GM20000 (cell line): ENCODE measurements around the gene NAV3.

Experiments used
- DNase-seq: peaks from one replicate; pipeline ENCODE4 v3.0.0; 2012; ENCODE audit warnings: low spot score
- CTCF ChIP-seq: IDR thresholded peaks from 2 replicates; pipeline ENCODE4 v1.5.1; 2012; ENCODE audit warnings: mild to moderate bottlenecking, control low read depth; ENCODE audit errors: extremely low read depth, missing control alignments

Gene NAV3

GRCh38 chr12:77795699-77796098 is 35.0 kb upstream of the NAV3 start:
- no peak for DNase-seq
- no peak for TF ChIP-seq CTCF

GRCh38 chr12:77796775-77797174 is 33.9 kb upstream of the NAV3 start:
- no peak for DNase-seq
- TF ChIP-seq CTCF: no peak

GRCh38 chr12:77800501-77800900 is 30.2 kb upstream of the NAV3 start:
- no peak for DNase-seq
- no peak for TF ChIP-seq CTCF

- TF ChIP-seq CTCF: no peak
- no peak for DNase-seq
These were observed 22.2 kb upstream of the NAV3 start for GRCh38 chr12:77808534-77808933.

GRCh38 chr12:77813558-77813957 is 17.1 kb upstream of the NAV3 start:
- no peak for TF ChIP-seq CTCF
- no peak for DNase-seq

- DNase-seq: no peak
- no peak for TF ChIP-seq CTCF
These were observed 16.3 kb upstream of the NAV3 start for GRCh38 chr12:77814386-77814785.

- no peak for TF ChIP-seq CTCF
- peak; percentile 8 for DNase-seq
These were observed 14.5 kb upstream of the NAV3 start for GRCh38 chr12:77816196-77816595.

- DNase-seq: no peak
These were observed 13.4 kb upstream of the NAV3 start for GRCh38 chr12:77817276-77817675.

More at GRCh38 chr12:77817276-77817675, 13.4 kb upstream of the NAV3 start:
- TF ChIP-seq CTCF: no peak
